Activated CD4-positive, alpha-beta T cell treated with anti-CD3 and anti-CD28 coated beads for 1 hour (primary cell): Measurements from ENCODE around the gene EN2.

Experiments used
- DNase-seq: peaks from one replicate; pipeline ENCODE4 v3.0.0-alpha.2; 2020

Gene EN2

DNA sequence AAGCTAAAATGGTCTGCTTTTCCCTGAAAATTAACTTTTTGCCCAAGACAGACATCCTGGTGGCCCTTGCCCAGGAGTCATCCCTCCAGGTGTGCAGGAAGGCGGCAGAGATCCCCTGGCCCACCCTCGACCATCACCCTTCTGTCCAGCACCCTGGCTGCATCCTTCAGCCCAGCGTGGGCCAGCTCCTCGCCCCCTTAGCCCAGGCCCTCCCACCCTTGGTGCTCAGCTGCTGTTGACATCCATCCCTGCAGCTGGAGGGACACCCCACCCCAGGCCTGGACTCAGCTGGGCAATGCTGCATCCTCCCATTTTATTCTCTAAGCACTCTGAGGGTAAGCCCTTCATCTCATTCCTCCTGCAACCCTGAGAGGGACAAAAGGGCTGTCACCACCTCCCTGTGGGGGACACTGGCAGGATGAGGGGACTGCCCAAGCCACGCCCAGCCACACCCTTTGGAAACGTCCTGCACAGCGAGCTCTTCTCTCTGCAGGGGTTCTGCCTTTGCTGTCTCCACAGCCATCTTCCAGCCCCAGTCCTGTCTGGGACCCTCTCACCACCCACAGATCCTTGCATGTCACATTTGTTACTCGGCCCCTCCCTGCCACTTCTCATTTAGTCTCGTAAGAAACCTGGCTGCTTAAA, 30.7 kb downstream of the EN2 start:
- no peak for DNase-seq

DNA sequence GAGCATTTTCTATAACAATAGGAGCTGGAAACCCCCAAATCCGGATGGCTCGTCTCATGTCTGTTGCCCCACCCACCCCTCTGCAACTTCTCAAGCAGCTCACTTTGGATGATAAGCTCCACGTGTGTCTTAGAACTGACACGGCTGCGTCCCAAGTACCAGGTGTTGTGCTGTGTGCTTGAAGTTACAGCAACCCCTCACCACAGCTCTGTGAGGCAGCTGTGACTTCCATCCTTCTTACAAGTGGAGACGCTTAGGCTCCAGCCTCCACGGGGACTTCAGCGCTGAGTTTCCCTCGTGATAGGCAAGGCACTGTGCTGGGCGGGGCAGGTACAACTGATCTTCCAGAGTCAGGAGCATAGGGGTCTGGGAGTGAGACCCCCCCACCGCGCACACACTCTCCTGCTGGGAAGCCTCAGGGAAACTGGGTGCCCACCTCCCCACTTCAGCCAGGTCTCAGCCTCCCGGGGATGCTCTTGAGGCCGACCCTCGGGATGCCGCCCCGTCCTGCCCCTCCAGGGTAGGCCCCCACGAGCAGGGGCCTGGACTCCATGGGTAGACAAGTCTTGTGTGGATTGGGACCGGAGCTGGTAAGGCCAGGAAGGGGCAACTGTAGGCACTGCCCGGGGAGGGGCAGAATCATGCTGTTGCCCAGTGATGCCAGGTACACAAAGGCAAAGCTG, 31.4 kb downstream of the EN2 start:
- DNase-seq: no peak

DNA sequence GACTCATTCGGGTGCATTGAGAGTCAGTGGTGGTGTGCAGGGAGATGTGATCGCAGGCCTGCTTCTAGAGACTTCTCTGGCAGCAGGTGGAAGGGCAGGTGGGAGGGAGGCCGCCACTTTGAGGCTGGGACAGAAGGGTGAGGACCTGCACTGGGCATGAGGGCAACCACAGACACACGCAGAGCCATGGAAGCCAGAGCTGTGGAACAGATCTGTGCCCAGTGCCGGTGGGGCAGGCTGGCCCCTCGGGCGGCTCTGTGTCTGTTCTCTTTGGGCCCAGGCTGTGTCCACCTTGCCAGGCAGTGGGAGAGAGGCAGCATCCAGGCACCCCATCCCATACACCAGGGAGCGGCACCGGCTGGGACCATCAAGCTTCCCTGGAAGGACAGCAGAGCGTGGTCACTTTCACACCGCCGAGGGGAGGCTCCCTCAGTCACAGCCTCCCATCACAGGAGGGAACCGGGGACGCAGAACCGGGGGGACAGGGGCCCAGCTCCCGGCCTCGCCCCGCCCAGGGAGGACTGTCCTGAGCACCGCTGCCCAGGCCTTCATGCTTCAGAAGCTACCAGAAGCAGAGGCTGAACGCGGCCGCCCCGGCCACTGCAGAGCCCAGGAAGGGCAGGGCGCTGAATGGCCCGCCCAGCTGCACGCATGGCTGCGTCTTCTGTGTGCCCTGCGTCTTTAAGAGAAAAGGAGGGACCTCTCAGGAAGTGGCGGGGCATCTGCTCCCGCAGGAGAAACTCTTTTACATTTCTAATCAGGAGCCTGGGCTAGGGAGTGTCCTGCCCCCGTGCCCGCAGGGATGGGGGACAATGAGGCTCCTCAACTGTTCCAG, 32.1 kb downstream of the EN2 start:
- DNase-seq: no peak

DNA sequence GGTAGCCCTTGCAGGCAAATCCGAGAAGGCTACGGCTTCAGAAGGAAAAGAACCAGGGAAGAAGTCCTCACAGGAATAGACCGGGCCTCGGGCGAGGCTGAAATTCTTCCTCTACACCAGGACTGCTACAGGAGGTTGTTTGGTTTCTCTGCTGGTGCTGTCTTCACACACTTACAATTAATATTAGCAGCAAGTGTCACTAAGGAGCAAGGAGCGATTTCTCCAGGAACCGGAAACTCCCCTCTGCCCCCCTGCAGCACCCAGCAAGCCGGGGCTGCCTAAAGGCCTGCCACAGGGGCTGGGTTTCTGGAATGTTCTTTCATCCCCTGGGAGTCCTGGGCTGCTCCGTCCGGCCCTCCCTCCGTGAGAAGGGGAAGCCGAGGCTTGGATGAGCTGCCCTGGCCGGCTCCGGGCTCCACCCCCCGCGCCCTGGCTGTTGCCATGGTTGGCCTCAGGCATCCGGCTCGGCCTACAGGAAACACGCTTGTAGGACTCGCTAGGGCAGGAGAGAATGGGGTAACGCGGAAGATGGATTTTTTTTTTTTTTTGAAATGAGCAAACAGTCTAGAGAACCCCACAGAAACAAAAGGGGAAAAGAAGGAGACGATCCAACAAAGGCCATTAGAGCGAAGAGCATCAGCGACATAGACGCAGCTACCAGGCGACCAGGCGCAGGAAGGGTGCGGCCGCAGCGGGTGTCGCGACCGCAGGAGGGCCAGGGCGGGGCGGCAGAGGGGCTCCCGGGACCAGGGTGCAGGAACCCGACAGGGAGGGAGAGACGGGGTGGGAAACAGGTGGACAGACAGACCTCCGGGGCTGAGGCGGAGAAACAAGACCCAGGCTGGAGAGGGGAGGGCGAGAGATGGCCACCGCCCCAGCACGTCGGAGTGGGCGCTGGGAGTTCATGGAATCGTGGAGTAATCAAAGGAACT, 33.0 kb downstream of the EN2 start:
- no peak for DNase-seq

DNA sequence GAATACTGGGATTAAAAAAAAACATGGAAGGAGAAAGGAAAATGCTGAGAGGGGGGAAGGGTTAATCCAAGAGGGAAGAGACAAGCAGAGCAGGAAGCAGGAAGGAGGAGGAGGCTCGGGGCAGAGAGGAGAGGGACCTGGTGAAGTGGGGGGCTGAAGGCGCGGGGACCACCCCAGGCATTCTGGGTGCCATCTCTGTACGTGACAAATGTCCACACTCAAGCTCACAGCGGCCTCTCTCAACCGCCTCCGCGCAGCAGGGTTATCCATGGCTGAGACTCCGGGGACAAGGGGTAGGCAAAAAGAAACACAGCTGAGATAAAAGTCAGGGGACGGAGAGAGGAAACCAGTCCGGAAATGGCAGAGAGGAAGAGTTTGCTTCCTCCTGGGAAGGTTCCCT, 33.9 kb downstream of the EN2 start:
- no peak for DNase-seq

DNA sequence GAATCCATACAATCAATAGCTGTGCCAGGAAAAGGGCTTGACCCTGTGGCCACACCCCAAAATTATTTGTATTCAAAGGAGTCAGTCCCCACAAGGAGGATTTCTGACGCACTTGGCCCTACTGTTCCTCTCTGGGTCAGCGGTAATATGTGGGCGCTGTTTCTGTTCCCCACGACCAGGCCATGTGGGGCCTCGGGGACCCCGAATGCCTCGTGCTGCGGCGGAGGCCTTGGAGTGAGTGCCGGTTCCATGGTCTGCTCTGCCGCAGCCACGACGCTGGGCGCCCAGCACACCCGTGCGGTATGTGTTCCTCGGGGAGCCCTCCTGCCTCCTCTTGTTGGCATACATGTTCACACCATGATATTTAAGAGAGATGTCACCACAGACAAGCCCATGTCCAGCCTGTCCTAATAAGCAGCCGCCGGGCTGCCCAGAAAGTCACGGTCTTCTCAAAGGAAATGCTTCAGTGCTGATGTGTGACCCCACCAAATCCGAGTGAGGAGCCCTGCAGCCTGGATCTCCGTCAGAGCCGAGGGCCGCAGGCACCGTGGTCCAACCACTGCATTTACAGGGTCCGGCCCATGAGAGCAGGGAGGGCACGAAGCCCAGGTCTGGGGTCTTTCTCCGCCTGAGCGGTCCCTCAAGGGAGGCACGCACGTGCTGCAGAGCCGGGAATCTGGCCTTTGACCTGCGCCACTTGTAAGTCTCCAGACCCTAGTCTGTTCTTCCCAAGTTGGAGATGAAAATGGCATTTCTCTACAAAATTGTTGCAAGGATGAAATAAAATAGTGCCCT, 36.0 kb downstream of the EN2 start:
- DNase-seq: no peak

DNA sequence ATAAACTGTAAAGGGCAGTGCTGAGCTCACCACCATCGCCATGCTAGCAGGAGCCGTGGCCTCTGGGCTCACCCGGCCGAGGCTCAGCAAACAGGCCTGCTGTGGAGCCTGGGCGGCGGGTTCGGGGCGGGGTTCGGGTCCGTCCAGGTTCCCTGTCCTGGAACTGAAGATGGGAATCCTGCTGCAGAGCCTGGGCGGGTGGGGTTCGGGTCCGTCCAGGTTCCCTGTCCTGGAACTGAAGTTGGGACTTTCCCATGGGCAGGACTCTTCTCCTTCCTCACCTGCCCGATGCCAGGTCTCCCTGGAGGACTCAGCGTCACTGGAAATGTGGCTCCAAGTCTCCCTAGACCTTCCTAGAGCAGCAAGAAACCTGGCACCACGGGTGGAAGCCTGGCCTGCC, 36.6 kb downstream of the EN2 start:
- DNase-seq: no peak

DNA sequence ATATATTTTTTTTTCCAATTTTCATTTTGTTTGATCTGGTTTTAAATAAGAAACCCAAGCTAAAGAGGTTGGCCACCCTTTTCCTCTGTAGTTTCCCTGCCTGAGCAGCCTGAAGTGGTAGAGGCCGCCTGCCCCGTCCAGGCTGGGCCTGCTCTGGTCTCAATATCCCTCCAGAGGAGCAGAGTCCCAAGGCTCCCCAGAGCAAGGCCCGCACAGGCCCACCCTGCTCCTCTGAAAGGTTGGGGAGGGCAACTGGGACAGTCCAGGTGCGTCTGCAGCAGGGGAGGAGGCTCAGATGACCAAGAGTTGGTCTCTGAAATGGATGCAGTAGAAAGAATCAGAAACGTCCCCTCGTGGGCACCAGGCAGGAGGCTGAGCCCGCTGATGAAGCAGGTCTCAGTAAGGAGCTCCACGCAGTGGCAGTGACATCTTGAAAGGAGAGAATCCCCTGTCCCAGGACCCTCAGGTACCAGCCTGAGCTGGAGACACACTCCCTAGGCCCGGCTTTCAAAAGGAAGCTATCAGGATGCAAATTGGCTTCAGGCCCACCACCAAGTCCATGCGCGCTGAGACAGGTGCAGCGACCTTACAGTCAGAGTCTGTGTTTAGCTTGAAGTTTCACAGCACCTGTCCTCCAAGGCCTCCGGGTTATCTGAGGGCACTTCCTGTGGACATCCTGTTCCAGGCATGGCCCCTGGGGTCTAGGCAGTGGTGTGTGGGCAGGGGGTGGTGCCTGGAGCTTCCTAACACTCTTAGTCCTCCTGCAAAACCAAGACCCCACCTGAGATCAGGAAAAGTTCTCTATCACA, 37.7 kb downstream of the EN2 start:
- no peak for DNase-seq

DNA sequence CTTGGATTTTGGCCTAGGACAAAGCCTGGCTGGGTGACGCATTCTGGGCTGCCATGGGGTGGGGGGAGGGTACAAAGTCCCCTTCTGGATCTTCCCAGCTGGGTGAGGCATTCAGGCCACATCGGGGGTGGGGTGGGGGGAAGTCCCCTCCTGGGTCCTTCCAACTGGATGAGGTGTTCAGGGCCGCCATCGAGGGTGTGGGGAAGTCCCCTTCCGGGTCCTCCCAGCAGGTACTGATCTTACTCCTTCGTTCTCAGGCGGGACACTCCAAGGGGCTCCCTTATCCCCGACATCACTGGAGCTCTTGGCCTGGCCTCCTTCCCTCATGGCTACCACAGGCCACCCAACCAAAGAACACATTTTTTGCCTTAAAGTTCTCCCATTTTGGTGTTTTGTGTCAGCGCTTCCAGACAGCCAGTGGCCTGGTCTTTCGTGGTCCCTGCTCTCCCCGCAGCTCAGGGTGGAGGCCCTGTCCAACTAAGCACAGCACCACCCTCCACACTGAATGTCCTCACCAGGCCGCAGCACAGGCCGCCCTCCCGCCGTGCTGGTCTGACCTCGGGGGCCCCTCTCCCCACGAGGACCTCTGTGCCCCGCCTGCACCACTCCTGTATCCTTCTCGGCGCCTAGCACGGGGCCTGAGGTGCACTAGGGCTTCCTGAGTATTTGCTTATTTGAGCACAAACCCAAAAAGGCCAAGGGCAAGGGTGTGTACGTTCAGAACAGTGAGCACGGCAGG, 38.5 kb downstream of the EN2 start:
- DNase-seq: no peak

DNA sequence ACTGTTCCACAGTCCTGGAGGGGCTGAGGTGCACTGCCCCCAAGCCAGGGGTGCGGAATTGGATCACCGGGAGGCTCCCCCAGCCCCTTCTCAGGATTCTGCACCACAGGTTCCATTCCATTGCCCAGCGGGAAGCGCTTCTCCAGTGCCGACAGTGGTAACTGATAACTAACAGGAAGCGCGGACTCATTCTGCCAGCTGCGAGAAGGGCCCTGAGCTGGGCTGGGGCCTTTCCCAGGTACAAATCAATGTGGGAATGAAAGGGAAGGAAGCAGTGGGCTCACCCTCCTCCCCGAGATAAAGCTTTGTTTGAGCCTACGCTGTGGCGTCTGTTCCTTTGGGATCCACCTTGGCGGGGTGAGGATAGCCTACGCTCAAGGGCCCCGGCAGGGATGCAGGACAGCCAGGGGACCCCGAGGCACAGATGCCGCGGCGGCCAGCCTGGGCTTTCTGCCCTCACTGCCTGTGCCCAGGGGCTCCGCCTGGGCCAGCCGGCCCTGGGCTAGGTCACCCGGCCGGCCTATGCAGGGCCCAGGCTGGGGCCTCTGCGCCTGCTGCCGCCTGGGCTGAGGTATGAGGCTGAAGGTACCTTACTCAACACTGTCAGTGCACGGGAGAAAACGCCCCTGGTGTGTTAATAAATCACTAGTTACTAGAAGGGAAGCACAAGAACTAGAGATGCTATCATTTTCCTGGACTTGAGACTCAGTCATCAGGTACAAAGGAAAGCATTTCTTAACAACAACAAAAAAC, 39.4 kb downstream of the EN2 start:
- DNase-seq: no peak

DNA sequence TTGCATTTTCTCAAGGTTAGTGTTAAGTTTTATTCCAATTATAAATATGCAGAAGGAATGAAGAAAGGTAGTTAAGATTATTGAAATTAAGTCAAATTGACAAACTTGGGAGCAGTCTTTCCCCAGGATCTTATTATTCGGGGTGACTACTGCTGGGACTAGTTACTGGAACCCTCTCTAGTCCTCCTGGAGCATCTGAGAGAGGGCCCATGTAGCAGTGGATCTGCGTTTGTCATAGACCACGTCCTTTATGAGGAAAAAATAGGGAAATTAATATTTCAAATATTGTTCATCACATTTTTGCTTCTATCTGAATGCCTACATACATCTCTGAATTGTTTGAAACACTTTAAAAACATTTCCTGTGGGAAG, 47.5 kb downstream of the EN2 start:
- DNase-seq: no peak

DNA sequence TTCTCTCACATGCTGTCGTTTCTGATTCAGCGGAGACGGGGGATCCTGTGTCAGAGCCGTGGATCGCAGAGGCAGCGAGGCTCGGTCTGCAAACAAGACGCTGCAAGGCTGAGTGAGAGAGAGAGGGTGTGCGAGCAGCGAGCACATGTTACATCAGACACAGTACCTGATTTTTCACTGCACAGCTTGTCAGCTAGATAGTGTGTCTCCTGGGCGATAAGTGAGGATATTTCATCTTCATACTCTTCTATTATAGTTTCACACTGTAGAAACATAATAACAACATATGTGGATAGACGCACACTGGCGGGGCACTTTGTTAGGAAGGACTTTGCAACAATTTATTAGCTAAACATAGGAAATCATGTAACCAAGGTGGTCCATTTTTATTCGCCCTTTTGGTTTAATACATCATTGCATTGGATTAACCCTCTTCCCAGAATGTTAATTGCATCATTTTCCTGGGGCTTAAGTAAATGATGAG, 49.0 kb downstream of the EN2 start:
- DNase-seq: no peak

DNA sequence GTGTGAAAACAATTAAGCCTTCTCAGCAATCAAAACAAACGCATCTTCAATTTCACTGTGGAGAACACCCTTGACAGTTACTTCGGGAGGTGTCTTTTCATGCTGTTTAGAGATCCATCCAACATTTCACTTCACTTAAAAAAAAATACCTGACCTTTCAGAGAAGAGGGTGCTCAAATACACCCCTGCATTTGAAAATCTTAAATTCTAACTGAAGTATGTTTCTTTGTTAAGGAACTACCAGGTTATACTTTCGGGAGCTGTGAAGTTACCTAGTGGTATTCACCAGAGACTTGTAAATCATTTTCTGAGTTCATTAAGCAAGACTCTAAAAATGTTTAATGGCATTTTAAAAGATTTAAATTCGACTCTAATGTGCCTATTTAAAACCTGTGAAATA, 49.6 kb downstream of the EN2 start:
- DNase-seq: no peak

DNA sequence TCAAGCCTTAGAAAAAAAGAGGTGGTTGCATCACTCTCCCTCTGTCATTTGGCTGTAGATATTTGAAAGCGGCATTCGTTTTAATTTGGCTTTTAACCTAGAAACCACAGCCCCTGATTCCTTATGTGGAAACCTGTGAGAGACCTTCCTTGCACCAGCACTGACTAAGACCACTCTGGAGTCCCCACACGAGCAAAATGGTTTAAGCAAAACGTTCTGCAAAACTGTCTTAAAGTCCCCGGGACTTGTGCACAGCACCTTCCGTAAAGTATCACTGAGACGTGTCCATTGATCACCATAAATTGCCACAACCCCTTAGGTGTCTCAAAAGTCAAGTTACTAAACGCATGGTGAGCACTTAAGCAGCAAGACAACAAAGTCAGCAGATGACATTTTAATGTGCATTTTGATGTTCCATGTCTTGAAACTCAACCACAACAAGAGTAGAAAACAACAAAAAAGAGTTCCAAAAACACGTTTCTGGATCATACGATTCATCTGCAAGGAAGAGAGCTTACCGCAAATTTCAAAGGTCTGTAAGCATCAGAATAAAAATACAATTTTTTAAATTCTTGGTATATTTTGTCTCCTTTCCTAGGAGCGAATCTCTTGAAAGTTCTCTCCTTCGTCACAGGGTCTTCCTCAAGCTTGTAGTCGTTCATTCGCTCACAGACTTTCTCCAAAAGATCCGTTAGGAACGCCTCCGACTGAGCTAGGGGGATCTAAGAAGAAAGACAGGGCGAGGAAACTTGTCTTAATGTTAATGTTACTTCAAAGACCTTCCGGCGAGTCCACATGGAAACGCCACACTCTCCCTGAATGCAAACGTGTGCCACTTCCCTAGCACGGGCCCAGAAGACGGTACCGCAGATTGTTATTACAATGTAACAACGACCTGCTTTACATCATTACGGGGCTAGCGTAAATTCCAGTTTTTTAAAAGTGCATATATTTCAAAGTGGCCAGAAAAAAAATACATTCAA, 50.7 kb downstream of the EN2 start:
- no peak for DNase-seq

DNA sequence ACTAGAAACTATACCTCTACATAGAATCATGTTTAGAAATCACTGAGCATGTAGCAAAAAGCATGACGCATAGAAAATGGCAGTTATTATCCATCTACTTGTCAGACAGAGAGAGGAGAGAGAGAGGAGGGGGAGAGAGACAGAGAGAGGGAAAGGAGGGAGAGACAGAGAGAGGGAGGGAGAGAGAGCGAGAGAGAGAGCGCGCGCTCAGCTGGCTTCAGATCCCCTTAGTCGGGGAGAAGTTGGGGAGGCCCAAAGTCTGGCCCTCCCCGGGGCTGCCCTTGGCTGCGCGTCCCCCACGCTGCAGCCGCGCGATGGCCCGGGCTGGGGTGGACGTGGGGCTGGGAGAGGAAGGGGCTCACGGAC, 51.4 kb downstream of the EN2 start:
- DNase-seq: no peak

DNA sequence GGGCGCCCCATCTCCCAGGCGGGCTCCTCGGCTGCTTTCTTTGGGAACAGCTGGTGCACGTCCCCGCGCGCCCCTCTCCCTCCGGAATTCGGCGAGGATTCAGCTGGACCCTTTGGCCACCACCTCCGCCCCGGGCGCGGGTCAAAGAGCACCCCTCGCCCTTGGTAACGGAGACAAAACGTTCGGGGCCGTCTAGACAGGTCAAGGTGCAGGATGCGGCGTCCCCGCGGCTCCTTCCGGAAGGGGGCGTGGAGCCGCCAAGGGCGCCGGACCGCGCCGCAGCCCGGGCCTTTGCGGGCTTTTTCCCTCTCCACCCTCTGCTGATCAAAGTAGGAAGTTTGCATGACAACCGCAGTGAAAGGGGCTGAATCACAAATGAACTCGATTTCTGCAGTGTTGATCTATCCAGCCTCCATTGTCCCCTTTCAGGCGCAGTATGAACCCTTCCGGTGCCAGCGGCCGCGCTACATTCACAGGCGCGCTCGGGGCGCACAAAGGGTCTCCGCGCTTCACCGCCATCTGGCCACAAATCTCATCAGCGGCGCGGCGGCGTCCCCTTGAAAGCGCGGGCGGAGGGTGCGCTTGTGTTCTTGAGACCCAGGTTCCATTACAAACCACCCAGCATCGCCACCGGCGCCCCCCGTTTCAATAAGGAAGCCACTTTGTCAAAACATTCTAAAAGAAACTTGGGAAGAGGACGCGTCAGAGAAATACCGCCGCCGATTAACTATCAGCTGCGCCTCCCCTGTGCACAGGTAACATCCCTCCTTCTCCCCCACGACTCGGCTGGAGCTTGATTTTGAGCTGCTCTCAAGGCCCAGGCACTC, 52.0 kb downstream of the EN2 start:
- DNase-seq: no peak

DNA sequence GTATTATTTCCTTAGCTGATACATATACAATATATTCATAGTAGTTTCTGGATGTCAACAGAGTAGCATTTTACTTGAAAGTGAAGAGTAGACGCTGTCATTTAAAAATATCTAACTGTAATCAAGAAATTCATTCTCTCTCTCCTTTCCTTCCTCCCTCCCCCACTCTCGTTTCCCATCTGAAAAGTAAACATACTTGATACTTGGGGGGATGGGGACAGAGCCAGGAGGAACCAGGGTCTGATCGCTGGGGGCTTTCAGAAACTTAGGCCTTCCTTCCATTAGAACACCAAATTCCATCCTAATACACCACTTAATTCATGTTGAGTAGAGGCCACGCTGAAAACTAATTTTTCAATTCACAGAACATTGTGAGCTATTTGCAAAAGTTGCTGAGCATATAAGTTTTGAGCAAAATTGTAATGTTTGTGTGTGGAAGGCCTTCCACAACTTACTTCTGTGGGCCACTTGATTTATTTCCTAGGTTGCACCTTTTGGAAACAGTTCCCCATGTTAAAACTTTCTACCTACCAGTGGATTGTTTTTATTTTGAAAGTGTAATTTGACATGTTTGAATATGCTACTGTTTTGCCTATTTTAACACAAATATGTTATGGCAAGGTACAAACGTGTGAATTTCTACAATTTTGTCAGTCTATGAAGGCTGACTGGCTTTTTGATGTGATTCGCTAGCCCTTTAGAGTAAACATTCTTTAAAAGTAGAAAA, 53.2 kb downstream of the EN2 start:
- no peak for DNase-seq
